ENCODE results near the gene HYAL3. TPM values are rescaled to one million over a fixed set of nuclear protein-coding genes. Genes with fewer than 3 reads are reported as not detected.

HYAL3 gene
- total and polyA plus RNA-seq, 2 experiments from 2014 or later: 2.4 to 7.1 TPM

- H3K36me3 ChIP-seq (ENCODE audit: insufficient read depth): no peaks in the 10 kb centered on the region
- no peaks in the 10 kb centered on the region for H3K27me3 ChIP-seq (ENCODE audit: insufficient read depth)
- Mint-ChIP-seq H3K4me1 (peaks cover 59% of the 10 kb centered on the region), H3K9me3 (no peaks in the 10 kb centered on the region), H3K27ac (no peak overlapping the region), H3K36me3 (ENCODE audit: low read depth) (no peaks in the 10 kb centered on the region), H3K27me3 (ENCODE audit: insufficient read depth, low read depth, poor library complexity) (peaks cover 22% of the 10 kb centered on the region), H3K4me3 (no peak overlapping the region)
- no peak for DNase-seq (ENCODE audit: low spot score)
- peak overlapping the region; percentile 20; the same call in 1 of the 2 replicates for H3K4me3 ChIP-seq
- ATAC-seq: no peak
- no peaks in the 10 kb centered on the region for H4K20me1 ChIP-seq (replicated peaks; ENCODE audit: insufficient read depth)
- H3F3A ChIP-seq (replicated peaks; ENCODE audit: low read depth): 0 out of 2 replicates have a peak, but pooled peaks cover 8% of the 10 kb centered on the region
- H2AFZ ChIP-seq: no peak overlapping the region
- no peak overlapping the region for H3K27ac ChIP-seq (ENCODE audit: low read depth)
- H3K4me1 ChIP-seq (ENCODE audit: insufficient read depth): peaks cover 48% of the 10 kb centered on the region
- H3K4me2 ChIP-seq: peak overlapping the region; percentile 71; the same call in 1 of the 2 replicates
- H3K9me2 ChIP-seq (ENCODE audit: insufficient read depth): no peaks in the 10 kb centered on the region
- H3K79me2 ChIP-seq (replicated peaks; ENCODE audit: insufficient read depth): no peaks in the 10 kb centered on the region
- no peak for TF ChIP-seq STAT1 (IDR thresholded peaks at IDR 0.05; ENCODE audit: unreplicated experiment)
- no peak for TF ChIP-seq EZH2phosphoT487 (IDR thresholded peaks at IDR 0.05; ENCODE audit: unreplicated experiment)
- TF ChIP-seq ZNF331 (CRISPR knock-in tag; IDR thresholded peaks at IDR 0.05; ENCODE audit: low read depth): no peak
- no peak for TF ChIP-seq ETS1 (IDR thresholded peaks at IDR 0.05)
- TF ChIP-seq POLR2AphosphoS5 (IDR thresholded peaks at IDR 0.05; ENCODE audit: low read depth): no peak
- no peak for TF ChIP-seq CREB1 (CRISPR knock-in tag; IDR thresholded peaks at IDR 0.05; ENCODE audit: low read depth)
- no peak for TF ChIP-seq EZH2 (IDR thresholded peaks at IDR 0.05; ENCODE audit: low read depth, unreplicated experiment)
- no peak for TF ChIP-seq REST (IDR thresholded peaks at IDR 0.05; ENCODE audit: unreplicated experiment)
- no peak for TF ChIP-seq ZNF114 (CRISPR knock-in tag; IDR thresholded peaks at IDR 0.05)
- no peak for TF ChIP-seq NANOG (IDR thresholded peaks at IDR 0.05; ENCODE audit: borderline replicate concordance)
- TF ChIP-seq ZNF462 (CRISPR knock-in tag; IDR thresholded peaks at IDR 0.05): no peak
- TF ChIP-seq CTCF (conservative IDR thresholded peaks at IDR 0.05; ENCODE audit: low read depth in 2 of 2): no peak
- no peak for TF ChIP-seq JUNB (IDR thresholded peaks at IDR 0.05; ENCODE audit: unreplicated experiment)
These were observed 32.4 kb downstream of the HYAL3 start for GRCh38 chr3:50266836-50267235.

Measured in GM23338 (cell line).